ENCODE measurements around the gene LGALS9. TPM values are rescaled to one million over a fixed set of nuclear protein-coding genes. Genes with fewer than 3 reads are reported as not detected.

Gene LGALS9
- total RNA-seq, 2 experiments from 2014 or later = 38.3 to 39.8 TPM

DNA sequence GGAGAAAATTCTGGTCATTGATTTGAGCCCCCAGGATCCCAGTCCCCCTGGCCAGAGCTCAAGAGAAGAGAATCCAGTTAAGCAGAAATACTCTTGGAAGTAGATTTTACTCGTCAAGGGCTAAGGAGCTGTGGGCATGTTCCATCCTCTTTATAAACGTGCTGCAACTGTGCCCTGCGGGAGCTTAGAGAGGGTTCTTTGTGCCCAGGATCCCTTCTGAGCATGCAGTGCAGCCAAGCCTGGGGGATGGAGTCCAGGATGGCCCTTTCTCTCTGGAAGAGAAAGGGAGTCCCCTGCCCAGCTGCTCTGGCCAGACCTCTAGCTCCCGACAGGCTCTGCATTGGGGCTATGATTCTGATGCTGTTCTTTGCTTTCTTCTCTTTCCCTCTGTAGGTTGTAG is 9.5 kb upstream of the LGALS9 start:
- Mint-ChIP-seq H3K4me3 (no peak overlapping the region), H3K36me3 (ENCODE audit: low read depth) (peaks cover 45% of the 10 kb centered on the region), H3K27ac (no peak overlapping the region), H3K4me1 (ENCODE audit: low read depth) (no peaks in the 10 kb centered on the region), H3K27me3 (no peaks in the 10 kb centered on the region), H3K9me3 (no peaks in the 10 kb centered on the region)
- TF ChIP-seq, protein P1, sequence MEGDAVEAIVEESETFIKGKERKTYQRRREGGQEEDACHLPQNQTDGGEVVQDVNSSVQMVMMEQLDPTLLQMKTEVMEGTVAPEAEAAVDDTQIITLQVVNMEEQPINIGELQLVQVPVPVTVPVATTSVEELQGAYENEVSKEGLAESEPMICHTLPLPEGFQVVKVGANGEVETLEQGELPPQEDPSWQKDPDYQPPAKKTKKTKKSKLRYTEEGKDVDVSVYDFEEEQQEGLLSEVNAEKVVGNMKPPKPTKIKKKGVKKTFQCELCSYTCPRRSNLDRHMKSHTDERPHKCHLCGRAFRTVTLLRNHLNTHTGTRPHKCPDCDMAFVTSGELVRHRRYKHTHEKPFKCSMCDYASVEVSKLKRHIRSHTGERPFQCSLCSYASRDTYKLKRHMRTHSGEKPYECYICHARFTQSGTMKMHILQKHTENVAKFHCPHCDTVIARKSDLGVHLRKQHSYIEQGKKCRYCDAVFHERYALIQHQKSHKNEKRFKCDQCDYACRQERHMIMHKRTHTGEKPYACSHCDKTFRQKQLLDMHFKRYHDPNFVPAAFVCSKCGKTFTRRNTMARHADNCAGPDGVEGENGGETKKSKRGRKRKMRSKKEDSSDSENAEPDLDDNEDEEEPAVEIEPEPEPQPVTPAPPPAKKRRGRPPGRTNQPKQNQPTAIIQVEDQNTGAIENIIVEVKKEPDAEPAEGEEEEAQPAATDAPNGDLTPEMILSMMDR (IDR thresholded peaks at IDR 0.05) = no peak
- ChIA-PET POLR2A (no interaction called here), CTCF (no interaction called here)
- H3K27me3 ChIP-seq (ENCODE audit: control insufficient read depth in 1 of 2, insufficient read depth in 2 of 2, low read length in 2 of 2) = no peaks in the 10 kb centered on the region
- peaks cover 3% of the 10 kb centered on the region for H3K4me1 ChIP-seq (ENCODE audit: insufficient read depth, low read length)
- DNase-seq = no peak
- H3K4me3 ChIP-seq (ENCODE audit: low read length) = no peak overlapping the region
- no peak for ATAC-seq (ENCODE audit: poor library complexity)
- no peak overlapping the region for H3K27ac ChIP-seq (ENCODE audit: low read depth in 1 of 2, low read length in 2 of 2)
- intact Hi-C loops (cut with DNase I, micrococcal nuclease) = no loop called here
- no peaks in the 10 kb centered on the region for H3K9me3 ChIP-seq (ENCODE audit: control insufficient read depth in 1 of 2, insufficient read depth in 1 of 2, low read length in 2 of 2)
- peaks cover 34% of the 10 kb centered on the region for H3K36me3 ChIP-seq (ENCODE audit: insufficient read depth, low read length)

DNA sequence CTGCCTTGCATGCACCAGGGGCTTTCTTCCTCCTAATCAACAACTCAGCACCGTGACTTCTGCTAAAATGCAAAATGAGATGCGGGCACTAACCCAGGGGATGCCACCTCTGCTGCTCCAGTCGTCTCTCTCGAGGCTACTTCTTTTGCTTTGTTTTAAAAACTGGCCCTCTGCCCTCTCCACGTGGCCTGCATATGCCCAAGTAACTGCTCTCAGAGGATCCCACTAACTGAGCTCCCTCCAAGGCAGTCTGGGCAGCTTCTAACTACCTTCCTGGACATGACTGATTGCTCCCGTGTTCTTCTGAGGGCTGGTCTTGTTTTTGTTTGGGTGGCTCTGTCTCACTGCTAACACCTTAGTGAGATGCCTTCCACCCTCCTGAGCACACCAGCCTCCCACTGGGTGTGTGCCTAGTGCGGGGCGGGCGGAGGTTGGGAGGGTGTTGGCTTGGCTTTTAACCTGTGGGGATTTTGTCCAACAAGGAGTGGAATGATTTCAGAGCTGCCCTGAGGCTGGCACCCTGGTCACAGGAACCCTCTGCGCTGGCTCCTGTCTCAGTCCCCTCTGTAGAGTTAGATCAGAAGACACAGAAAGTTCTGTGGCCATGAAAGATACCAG is 8.9 kb upstream of the LGALS9 start:
- DNase-seq = no peak
- intact Hi-C loops (cut with DNase I, micrococcal nuclease) = no loop called here
- H3K27me3 ChIP-seq (ENCODE audit: control insufficient read depth in 1 of 2, insufficient read depth in 2 of 2, low read length in 2 of 2) = no peaks in the 10 kb centered on the region
- peaks cover 41% of the 10 kb centered on the region for H3K36me3 Mint-ChIP-seq (ENCODE audit: low read depth)
- ChIA-PET CTCF (no interaction called here), POLR2A (no interaction called here)
- no peaks in the 10 kb centered on the region for H3K4me1 ChIP-seq (ENCODE audit: insufficient read depth, low read length)
- H3K9me3 ChIP-seq (ENCODE audit: control insufficient read depth in 1 of 2, insufficient read depth in 1 of 2, low read length in 2 of 2) = no peaks in the 10 kb centered on the region
- H3K27ac Mint-ChIP-seq = no peak overlapping the region
- no peaks in the 10 kb centered on the region for H3K4me1 Mint-ChIP-seq (ENCODE audit: low read depth)
- ATAC-seq (ENCODE audit: poor library complexity) = no peak
- H3K36me3 ChIP-seq (ENCODE audit: insufficient read depth, low read length) = peaks cover 34% of the 10 kb centered on the region
- TF ChIP-seq, protein P1 (IDR thresholded peaks at IDR 0.05) = no peak
- no peak overlapping the region for H3K4me3 ChIP-seq (ENCODE audit: low read length)
- no peaks in the 10 kb centered on the region for H3K9me3 Mint-ChIP-seq
- no peak overlapping the region for H3K27ac ChIP-seq (ENCODE audit: low read depth in 1 of 2, low read length in 2 of 2)
- H3K4me3 Mint-ChIP-seq = no peak overlapping the region
- no peaks in the 10 kb centered on the region for H3K27me3 Mint-ChIP-seq

DNA sequence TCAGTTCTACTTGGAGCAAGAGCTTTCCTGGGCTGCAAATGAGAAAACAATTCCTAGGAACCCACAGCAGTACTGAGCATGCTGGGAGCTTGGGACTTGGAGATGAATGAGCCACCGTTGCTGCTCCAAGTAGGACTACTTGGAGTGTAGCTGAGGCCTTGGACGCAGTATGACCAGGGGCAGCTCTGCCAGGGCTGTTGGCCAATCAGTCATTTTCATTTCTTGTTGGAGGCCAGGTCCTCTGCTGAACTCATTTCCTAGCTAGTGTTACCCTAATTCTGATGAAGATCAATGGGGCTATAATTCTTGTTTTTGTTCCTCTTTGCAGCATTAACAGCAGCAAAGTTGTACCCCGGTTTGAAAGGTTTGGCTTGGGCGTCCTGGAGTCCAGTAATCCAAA is 8.0 kb upstream of the LGALS9 start:
- H3K36me3 ChIP-seq (ENCODE audit: insufficient read depth, low read length) = peaks cover 30% of the 10 kb centered on the region
- TF ChIP-seq, protein P1 (IDR thresholded peaks at IDR 0.05) = no peak
- no peak for DNase-seq
- H3K9me3 Mint-ChIP-seq = no peaks in the 10 kb centered on the region
- no peak overlapping the region for H3K4me3 Mint-ChIP-seq
- H3K9me3 ChIP-seq (ENCODE audit: control insufficient read depth in 1 of 2, insufficient read depth in 1 of 2, low read length in 2 of 2) = no peaks in the 10 kb centered on the region
- ChIA-PET CTCF (no interaction called here), POLR2A (no interaction called here)
- H3K4me1 Mint-ChIP-seq (ENCODE audit: low read depth) = no peaks in the 10 kb centered on the region
- no peak overlapping the region for H3K27ac Mint-ChIP-seq
- H3K4me3 ChIP-seq (ENCODE audit: low read length) = no peak overlapping the region
- ATAC-seq (ENCODE audit: poor library complexity) = no peak
- no peak overlapping the region for H3K27ac ChIP-seq (ENCODE audit: low read depth in 1 of 2, low read length in 2 of 2)
- H3K4me1 ChIP-seq (ENCODE audit: insufficient read depth, low read length) = no peaks in the 10 kb centered on the region
- intact Hi-C loops (cut with DNase I, micrococcal nuclease) = no loop called here
- peaks cover 34% of the 10 kb centered on the region for H3K36me3 Mint-ChIP-seq (ENCODE audit: low read depth)
- no peaks in the 10 kb centered on the region for H3K27me3 Mint-ChIP-seq
- no peaks in the 10 kb centered on the region for H3K27me3 ChIP-seq (ENCODE audit: control insufficient read depth in 1 of 2, insufficient read depth in 2 of 2, low read length in 2 of 2)

Measured in CD4-positive, alpha-beta T cell (primary cell).